NCI-H748 (cell line): Measurements from ENCODE around the gene TMEM51.
A peak's percentile ranks its signal among the peaks of the same experiment; 100 is the strongest.
"Not testable (repeated sequence)": the region's sequence is repeated elsewhere in the genome, so short reads cannot be mapped to it uniquely, and the experiment has no call there.

Experiments used
- DNase-seq: peaks from one replicate; lab custom pipeline; 2025; ENCODE audit not compliant: unreplicated experiment; lab: John Stamatoyannopoulos, UW

Gene TMEM51

DNA sequence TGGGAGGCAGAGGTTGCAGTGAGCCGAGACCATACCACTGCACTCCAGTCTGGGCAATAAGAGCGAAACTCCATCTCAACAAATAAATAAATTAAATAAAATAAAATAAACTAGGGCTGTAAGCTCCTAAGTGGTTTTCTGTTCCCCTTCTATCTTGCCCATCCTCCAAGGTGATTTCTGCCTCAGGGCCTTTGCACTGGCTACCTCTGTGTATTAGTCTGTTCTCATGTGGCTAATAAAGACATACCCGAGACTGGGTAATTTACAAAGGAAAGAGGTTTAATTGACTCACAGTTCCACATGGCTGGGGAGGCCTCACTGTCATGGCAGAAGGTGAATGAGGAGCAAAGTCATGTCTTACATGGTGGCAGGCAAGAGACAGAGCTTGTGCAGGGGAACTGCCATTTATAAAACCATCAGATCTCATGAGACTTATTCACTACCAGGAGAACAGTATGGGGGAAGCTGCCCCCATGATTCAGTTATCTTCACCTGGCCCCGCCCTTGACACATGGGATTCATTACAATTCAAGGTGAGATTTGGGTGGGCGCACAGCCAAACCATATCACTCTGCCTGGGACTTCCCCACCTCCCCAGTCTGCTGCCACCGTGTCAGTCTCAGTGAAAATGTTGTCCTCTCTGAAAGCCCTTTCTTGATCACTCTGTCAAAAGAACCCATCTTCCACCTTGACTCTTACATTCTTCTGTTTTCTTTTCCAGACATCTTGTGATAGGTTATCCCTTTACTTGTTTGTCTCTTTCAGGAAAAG is 22.0 kb downstream of the TMEM51 start:
- DNase-seq: not testable (repeated sequence)

DNA sequence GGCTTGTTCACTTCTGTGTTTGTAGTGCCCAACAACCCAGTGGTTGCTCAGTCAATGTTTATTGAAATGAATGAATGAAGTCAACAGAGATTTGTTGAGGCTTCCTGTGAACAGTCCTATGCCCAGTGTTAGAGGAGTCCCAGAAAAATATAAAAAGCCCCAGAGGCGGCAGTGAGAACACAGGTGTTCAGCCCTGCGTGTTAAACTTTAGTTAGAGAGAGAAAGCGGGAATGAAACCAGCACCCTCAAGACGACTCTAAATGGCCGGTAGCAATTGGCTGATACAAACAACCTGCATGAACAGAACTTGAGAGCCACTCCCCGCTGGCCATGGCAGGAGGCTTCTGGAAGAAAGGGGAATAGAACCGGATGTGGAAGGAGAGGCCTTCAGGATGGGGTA is 22.6 kb downstream of the TMEM51 start:
- no peak for DNase-seq

DNA sequence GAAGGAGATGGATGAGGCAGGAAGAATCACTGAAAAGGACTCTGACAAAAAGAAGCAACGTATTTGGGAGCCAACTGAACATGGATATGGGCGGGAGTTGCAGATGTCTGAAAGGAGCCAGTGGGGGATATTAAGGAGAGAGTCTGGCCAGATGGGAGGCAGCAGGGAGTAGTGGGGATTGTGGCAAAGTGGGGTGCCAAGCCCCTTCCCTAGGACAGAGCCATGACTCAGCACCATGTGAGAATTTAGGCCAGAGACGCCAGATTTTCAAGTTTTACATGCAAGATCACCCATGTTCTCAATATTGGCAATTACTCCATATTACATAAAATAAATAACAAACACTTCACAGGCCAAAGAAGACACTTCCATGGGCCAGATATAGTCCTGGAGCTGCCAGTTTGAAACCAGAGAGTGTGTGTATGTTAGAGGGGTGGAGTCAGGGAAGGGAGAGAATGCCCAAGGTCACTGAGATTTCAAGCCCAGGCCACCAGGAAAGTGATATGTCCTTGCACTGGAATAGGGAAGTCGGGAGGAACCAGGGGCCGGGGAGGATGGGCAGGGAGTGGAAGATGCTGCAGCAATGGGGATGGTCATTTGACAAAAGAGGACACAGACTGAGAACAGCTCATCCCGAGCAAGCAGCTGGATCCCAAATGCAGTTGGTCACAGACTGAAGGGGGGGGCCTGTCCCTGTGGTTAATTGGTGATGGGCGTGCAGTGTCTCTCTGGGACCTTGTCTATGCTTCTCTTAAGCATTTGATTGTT is 23.5 kb downstream of the TMEM51 start:
- DNase-seq: no peak

DNA sequence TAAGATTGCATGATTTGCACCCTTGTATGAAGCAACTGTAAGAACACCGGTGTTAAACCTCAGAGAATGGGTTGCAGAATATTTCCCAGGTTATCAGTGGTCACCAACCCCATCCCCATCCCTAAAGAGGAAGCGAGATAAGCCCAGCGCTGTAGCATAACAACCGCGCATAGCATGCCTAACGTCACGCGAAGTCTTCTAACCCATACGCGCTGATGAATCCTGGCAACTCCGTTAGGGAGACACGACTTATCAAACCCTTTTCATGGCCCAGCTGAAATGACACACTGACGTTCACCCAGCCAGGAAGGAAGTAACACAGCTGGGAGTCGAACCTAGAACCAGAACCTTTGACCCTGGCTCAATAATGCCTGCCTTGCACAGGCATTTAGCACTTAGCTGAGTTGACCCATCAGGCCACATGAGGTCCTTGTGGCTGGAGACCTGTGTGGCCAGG is 24.2 kb downstream of the TMEM51 start:
- DNase-seq: no peak

DNA sequence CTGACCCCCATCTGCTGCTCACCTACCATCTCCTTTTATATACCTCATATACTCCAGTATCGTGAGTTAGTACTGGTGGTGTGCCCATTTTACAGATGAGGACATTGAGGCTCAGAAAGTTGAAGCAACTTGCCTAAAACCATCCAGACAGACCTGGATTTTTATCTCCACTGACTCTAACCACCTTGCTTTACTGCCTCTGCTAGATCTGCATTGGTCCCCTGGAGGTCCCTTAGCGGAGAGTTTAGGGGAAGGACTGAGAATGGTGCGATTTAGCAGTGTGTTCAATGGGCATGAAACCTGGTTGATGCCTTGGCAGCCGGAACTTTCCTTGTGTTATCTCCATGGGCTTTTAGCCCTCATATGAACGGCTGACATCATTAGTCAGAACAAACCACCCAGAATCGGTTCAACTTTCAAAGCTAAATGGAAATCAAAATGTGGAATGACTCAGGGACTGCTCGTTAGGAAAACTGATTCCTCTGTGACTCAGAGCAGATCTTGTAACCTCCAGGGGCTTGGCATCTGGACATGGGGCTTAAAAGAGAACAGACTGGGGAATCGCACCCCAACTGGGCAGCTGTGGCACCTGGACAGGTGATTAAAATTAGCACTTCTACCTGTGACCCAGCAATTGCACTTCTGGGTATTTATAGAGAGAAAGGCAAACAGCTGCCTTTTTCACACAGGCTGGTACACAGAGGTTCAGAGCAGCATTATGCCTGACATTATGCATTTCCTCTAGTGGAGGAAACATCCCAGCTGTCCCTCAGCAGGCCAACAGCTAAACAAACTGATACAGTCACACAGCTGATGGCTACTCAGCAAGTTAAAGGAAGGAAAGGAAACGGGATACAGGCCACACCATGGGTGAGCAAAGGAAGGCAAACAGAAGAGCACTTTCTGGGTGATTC is 25.3 kb downstream of the TMEM51 start:
- peak; percentile 92 for DNase-seq

DNA sequence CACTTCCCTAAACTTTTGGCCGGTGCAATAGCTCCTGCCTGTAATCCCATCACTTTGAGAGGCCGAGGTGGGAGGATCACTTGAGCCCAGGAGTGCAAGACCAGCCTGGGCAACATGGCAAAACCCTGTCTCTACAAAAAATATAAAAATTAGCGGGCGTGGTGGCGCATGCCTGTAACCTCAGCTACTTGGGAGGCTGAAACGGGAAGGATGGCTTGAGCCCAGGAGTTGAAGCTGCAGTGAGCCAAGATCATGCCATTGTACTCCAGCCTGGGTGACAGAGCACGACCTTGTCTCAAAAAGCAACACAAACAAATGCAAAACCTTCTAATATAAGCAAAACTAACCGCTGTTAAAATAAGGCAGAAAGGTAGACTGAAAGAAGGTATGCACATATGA is 25.9 kb downstream of the TMEM51 start:
- DNase-seq: no peak

DNA sequence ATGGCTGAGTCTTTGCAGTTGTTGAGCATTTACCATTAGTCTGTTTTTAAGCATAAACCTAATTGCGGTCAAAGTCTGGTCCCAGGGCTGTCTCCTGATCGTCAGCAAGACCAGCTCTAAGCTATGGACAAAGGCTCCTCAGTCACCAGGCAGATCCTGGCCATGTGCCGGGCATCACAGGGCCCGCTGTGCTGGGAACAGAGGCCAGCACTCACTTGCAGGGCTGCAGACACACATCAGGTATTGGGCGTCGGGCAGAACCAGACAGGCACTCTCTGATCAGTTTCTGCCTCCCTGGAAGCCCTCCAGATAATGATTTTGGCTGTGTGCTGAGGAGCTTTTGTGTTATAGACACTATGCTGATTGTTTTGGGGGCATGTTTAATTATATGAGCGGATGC is 26.6 kb downstream of the TMEM51 start:
- peak; percentile 29 for DNase-seq

DNA sequence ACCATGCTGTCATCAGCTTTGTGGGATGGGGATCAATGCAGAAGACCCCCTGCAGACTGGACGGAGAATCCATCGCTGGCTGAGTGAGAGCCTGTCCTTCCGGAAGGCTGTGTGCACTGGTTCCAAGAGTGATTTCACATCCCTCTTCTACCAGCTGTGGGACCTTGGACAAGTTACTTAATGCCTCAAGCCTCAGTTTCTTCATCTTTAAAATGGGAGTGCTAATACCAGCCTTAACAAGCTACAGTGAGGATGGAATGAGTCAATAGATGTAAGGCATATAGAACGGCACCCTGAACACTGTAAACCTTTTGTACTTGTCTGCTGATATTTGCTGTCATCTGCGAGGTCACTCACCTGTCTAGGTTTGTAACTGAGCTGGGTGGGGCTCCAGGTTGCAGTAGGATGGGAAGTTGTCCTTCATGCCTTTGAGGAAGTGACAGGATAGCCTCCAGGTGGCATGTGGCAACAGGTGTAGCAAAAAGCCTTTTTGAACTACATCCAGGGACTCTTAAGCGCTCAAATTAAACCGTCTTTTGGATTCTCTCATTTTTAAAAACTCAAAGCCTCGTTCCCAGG is 27.5 kb downstream of the TMEM51 start:
- DNase-seq: peak; percentile 80

DNA sequence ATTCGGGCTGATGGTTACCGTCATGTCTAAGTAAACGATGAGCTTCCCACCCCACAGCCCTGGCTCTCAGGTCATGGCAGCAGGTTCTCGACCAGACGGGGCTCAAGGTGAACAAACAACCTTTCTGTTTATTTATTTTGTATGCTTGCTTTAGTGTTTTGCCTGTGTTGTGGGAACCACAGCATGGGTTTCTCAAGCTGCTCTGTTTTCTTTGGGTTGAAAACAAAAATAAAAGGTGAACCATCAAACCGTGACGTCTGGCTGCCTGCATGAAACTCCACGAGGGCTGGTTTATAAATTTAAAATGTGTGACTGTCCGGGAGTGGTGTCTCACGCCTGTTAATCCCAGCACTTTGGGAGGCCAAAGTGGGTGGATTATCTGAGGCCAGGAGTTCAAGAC is 28.0 kb downstream of the TMEM51 start:
- peak; percentile 79 for DNase-seq

DNA sequence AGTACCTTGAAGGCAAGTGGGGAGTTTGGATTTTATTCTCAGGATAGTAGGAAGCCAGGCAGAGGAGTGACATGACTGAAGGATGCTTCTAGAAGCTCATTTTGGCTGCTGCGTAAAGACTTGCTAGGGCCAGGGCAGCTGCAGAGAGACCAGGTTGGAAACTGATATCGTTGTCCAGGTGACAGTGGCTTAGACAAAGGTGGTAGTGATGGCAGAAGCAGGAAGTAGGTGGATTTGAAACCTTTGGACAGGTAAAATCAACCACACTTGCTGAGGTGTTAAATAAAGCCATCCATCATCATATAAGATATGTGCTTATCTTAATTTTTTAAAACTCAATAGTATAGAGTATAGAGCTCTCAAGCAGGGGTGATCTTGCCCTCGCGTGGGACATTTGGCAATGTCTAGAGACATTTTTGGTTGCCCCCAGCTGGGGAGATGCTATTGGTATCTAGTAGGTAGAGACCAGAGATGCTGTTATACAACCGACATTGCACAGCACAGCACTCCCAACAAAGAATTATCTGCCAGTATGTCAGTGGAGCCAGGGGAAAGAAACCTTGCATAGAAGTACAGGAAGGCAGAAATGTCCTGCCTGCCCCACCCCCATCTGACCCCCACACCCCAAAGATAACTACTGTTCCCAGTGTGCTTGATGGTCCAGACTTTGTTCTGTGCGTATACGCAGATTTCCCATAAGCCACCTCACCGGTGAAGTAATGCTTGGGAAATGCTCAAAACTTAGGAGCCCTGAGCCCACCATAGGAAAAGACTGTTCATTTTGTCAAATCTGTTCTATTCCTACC is 31.1 kb downstream of the TMEM51 start:
- DNase-seq: no peak

DNA sequence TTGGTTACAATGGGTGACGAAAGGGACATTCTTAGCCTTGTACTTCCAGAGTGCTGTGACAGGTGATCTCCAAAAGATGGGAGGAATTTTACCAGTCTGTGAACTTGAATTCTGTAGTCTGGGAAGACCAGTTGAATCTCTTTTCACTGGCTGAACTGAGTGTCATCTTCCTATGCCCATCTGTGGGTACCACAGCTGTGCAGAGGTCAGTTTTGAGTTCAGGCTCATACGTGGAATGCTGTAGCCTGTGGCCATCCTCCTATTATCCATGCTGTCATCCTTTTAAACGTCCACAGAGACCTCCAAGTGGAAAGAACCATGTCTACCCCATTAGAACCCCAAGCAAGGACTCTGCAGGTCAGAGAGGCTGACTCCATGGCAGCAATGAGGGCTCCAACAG is 32.1 kb downstream of the TMEM51 start:
- no peak for DNase-seq

DNA sequence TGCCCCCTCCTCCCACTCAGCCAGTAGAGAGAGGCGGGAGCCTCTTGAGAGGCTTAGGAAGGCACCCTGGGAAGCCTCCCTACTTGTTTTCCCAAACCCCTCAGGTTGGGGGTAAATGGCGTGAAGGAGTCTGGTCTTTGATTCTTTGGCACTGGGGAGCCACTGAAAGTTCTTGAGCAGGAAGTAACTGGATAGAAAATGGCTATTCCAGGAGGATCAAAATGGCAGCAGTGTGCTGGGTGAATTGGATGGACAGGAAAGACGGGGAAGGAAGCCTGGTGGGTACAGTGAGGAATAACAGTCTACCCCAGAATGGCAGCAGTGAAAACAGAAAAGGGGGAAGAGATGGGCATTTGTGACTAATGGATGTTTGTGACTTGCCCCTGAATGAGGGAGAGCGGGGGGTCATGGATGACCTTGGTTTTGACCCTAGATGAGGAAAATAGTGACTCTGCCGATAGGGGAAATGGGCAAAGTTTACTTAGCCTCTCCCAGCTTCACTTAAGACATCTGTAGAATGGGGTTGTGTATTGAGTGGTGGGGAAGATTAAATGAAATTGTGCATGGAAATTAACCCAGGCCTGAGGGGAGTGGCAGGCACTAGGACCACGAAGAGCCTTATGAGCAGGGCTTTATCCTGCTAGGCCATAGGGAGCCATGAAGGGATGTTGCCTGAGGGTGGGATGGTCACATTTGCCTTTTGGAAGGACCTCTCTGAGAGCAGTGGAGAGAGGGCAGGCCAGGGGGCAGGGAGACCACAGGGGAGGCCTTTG is 32.7 kb downstream of the TMEM51 start:
- DNase-seq: no peak

DNA sequence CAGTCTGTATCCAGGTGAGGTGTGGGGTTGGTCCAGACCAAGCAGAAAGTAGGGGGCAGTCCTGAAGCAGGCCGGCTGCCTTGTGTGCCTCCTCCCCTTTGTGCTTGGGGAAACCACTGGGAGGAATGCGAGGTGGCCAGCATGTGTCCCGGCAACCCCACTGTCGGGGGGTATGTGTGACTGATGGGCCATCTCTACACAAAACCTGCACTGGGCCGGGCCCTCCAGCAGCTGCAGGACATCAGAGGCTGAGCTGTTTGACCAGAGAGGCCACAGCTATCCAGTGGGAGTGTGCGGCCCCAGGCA is 33.3 kb downstream of the TMEM51 start:
- DNase-seq: no peak

DNA sequence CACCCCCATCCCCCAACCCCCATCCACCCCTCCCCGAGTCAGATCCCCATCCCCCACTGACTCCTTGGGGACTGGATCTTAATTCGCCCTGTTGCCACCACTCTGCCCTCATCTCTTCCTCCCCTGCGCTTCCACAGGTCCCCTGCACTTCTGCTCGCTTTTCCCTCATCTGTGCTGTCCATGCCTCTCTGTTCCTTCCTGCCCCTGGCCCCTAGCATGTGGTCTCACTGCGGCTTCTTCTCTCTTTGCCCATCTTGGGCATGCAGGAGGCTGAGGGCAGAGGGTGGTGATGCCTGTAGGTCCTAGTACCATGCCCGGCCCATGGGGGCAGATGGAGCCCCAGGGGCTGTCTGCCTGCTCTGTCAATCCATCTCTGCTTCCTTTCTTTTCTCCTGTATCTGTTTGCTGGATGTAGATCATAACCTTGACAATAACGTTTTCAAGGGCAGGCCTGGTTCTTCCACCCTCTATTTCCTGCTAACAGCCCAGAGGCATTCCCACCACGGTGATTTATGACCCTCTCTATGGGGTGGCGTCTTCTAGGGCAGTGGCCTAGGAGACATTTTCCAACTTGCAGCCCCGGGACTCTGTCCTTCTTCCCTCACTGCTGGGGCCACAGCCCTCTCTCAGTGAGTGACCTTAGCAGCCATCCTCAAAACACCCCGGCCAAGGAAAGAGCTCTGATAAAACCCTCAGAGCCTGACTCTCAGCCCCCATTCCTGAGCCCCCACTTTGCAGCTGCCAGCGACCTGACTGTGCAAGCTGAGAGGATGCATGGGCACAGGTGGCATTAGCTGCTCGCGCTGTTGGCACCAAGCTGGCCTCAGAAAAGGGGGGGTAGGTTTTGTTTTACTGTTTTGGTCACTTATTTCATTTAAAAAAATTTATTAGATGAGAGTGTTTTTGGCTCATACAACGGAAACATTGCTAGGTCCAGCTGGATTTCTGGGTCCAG is 33.9 kb downstream of the TMEM51 start:
- no peak for DNase-seq

DNA sequence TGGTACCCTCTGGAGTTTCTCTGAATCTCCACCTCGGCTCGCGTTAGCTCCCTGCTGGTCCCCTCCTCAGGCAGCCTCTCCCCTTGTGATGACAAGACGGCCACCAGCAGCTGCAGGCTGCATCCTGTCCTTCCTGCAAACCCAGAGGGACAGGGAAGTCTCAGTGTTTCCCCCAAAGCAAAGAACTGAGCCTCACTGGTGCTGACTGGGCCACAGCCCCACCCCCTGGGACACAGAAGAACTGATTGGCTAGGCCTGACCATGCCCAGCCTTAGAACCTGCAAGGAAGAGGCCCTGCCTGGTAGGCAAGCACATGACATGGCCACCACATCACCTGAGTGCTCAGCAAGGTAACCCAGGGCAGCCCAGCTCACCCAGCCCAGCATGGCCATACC is 34.6 kb downstream of the TMEM51 start:
- DNase-seq: no peak

DNA sequence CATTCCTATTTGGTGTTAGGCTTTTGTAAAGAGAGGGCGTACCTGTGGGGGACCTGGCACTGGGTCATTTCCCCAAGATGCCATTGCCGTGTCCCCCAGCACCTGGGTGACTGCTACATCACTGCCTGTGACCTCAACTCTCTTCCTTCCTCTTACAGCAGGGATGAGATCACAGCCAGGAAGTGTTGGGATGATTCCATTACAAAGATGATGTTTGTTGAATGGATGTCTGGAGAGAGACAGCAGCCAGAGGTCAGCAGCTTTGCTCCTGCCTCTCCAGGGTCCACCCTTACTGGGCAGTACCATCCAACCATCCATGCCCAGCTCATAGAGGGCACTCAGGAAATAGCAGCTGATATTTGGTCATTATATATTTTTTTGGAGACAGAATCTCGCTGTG is 35.1 kb downstream of the TMEM51 start:
- no peak for DNase-seq

DNA sequence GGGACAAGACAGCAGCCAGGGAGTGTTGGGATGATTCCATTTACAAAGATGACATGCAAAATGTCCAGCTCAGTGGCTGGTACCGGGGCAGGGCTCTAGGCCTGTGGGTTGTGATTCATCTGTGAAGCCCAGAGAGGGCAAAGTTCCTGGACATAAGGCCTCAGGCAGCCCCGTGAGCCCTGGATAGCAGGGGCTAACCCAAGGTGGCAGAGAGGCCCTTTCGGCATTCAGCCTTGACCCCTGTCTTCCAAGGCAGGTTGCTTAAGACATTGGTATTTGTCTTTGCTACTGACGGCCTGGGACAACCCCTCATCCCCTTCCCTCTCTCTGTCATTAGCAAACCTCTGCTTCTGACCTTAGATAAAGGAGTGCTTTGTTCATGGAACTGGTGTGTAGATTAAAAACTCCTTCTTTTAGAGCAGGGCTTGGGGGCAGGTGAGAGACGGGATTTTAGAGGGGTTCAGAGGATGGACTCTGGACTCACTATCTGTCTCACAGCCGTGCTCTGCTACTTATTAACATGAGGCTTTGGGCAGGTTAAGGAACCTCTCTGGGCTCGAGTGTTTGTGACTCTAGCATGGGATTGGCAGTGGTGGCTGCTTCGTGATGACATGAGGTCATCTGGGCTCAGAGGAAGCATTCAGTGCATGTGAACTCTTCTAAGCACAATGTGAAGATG is 36.3 kb downstream of the TMEM51 start:
- no peak for DNase-seq

DNA sequence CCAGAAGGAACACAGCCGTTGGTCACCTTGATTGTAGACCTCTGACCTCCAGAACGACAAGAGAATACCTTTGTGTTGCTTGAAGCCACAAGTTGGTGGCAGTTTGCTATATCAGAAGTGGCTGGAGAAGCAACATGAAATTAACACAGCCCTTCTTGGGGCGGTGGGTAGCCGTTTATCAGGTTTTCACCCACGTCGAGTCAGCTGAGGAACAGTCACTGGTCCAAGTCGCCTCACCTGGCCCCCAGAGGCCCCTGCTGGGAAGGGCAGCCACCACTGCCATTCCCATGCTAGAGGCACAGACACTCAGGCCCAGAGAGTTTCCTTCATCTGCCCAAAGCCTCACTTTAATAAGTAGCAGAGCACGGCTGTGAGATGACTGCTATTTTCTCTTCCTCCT is 37.7 kb downstream of the TMEM51 start:
- no peak for DNase-seq
